Mucosa of stomach (tissue), 1 donor: ENCODE measurements around the gene BTBD17.

Source experiments
- H3K27me3 ChIP-seq: one replicate; pipeline ENCODE4 v1.7.0; 2013; ENCODE audit warnings: mild to moderate bottlenecking, low read length; ENCODE audit not compliant: control insufficient read depth, insufficient read depth
- H3K36me3 ChIP-seq: one replicate; pipeline ENCODE4 v1.7.0; 2013; ENCODE audit warnings: low read length; ENCODE audit not compliant: control insufficient read depth, insufficient read depth
- H3K4me1 ChIP-seq: one replicate; pipeline ENCODE4 v1.7.0; 2013; ENCODE audit warnings: mild to moderate bottlenecking, low read length; ENCODE audit not compliant: control insufficient read depth, insufficient read depth
- H3K4me3 ChIP-seq: one replicate; pipeline ENCODE4 v1.7.0; 2013; ENCODE audit warnings: low read length
- H3K9ac ChIP-seq: one replicate; pipeline ENCODE4 v1.7.0; 2013; ENCODE audit warnings: mild to moderate bottlenecking, low read length, moderate library complexity
- H3K9me3 ChIP-seq: one replicate; pipeline ENCODE4 v1.7.0; 2013; ENCODE audit warnings: mild to moderate bottlenecking, low read length, moderate library complexity; ENCODE audit not compliant: control insufficient read depth
- donor health status: Pancreatic carcinoma.

Gene BTBD17

GRCh38 chr17:74339537-74340195, 22.0 kb downstream of the BTBD17 start:
- Histone ChIP-seq H3K36me3 (no peaks in the 10 kb centered on the region), H3K4me3 (no peak overlapping the region), H3K4me1 (no peaks in the 10 kb centered on the region), H3K9ac (no peak overlapping the region), H3K27me3 (peaks cover 12% of the 10 kb centered on the region), H3K9me3 (no peaks in the 10 kb centered on the region)

GRCh38 chr17:74337834-74338500, 23.7 kb downstream of the BTBD17 start:
- Histone ChIP-seq H3K36me3 (no peaks in the 10 kb centered on the region), H3K27me3 (peaks cover 6% of the 10 kb centered on the region), H3K4me3 (no peak overlapping the region), H3K9ac (no peak overlapping the region), H3K4me1 (no peaks in the 10 kb centered on the region), H3K9me3 (no peaks in the 10 kb centered on the region)

GRCh38 chr17:74336307-74336706, 25.4 kb downstream of the BTBD17 start:
- no peak overlapping the region for H3K4me3 ChIP-seq
- H3K27me3 ChIP-seq, result peaks cover 8% of the 10 kb centered on the region
- no peak overlapping the region for H3K9ac ChIP-seq
- no peaks in the 10 kb centered on the region for H3K36me3 ChIP-seq
- no peaks in the 10 kb centered on the region for H3K9me3 ChIP-seq
- no peaks in the 10 kb centered on the region for H3K4me1 ChIP-seq

GRCh38 chr17:74335529-74336062, 26.1 kb downstream of the BTBD17 start:
- Histone ChIP-seq H3K27me3 (peaks cover 13% of the 10 kb centered on the region), H3K4me3 (no peak overlapping the region), H3K36me3 (no peaks in the 10 kb centered on the region), H3K9ac (no peak overlapping the region), H3K4me1 (no peaks in the 10 kb centered on the region), H3K9me3 (no peaks in the 10 kb centered on the region)

GRCh38 chr17:74334393-74335039, 27.2 kb downstream of the BTBD17 start:
- peaks cover 16% of the 10 kb centered on the region for H3K27me3 ChIP-seq
- H3K9me3 ChIP-seq, result no peaks in the 10 kb centered on the region
- H3K4me1 ChIP-seq, result no peaks in the 10 kb centered on the region
- H3K36me3 ChIP-seq, result no peaks in the 10 kb centered on the region
- no peak overlapping the region for H3K4me3 ChIP-seq
- H3K9ac ChIP-seq, result no peak overlapping the region

GRCh38 chr17:74332763-74333283, 28.8 kb downstream of the BTBD17 start:
- Histone ChIP-seq H3K27me3 (peaks cover 19% of the 10 kb centered on the region), H3K9ac (no peak overlapping the region), H3K9me3 (no peaks in the 10 kb centered on the region), H3K4me3 (no peak overlapping the region), H3K36me3 (no peaks in the 10 kb centered on the region), H3K4me1 (no peaks in the 10 kb centered on the region)

GRCh38 chr17:74332017-74332650, 29.5 kb downstream of the BTBD17 start:
- no peak overlapping the region for H3K4me3 ChIP-seq
- H3K9me3 ChIP-seq, result no peaks in the 10 kb centered on the region
- H3K27me3 ChIP-seq, result peaks cover 20% of the 10 kb centered on the region
- no peaks in the 10 kb centered on the region for H3K4me1 ChIP-seq
- H3K9ac ChIP-seq, result no peak overlapping the region
- H3K36me3 ChIP-seq, result no peaks in the 10 kb centered on the region

- H3K4me3 ChIP-seq, result no peak overlapping the region
- H3K9ac ChIP-seq, result no peak overlapping the region
- H3K36me3 ChIP-seq, result no peaks in the 10 kb centered on the region
- H3K9me3 ChIP-seq, result no peaks in the 10 kb centered on the region
- peaks cover 8% of the 10 kb centered on the region for H3K4me1 ChIP-seq
- peaks cover 37% of the 10 kb centered on the region for H3K27me3 ChIP-seq
These were observed 31.2 kb downstream of the BTBD17 start for GRCh38 chr17:74330446-74330845.

- Histone ChIP-seq H3K27me3 (peaks cover 42% of the 10 kb centered on the region), H3K9me3 (no peaks in the 10 kb centered on the region), H3K4me3 (no peak overlapping the region), H3K36me3 (no peaks in the 10 kb centered on the region), H3K9ac (no peak overlapping the region), H3K4me1 (peaks cover 8% of the 10 kb centered on the region)
These were observed 32.3 kb downstream of the BTBD17 start for GRCh38 chr17:74329378-74329777.

- no peak overlapping the region for H3K4me3 ChIP-seq
These were observed 33.2 kb downstream of the BTBD17 start for GRCh38 chr17:74328487-74328886.

GRCh38 chr17:74326506-74326905, 35.2 kb downstream of the BTBD17 start:
- Histone ChIP-seq H3K9me3 (no peaks in the 10 kb centered on the region), H3K36me3 (no peaks in the 10 kb centered on the region), H3K4me1 (peaks cover 8% of the 10 kb centered on the region), H3K4me3 (no peak overlapping the region), H3K9ac (peak overlapping the region; percentile 28), H3K27me3 (peaks cover 39% of the 10 kb centered on the region)

More at GRCh38 chr17:74328487-74328886, 33.2 kb downstream of the BTBD17 start:
- Histone ChIP-seq H3K9ac (no peak overlapping the region), H3K9me3 (no peaks in the 10 kb centered on the region), H3K36me3 (no peaks in the 10 kb centered on the region), H3K27me3 (peaks cover 42% of the 10 kb centered on the region), H3K4me1 (peaks cover 8% of the 10 kb centered on the region)
